Body of pancreas (tissue), 4 donors: ENCODE data around the gene AFF3. TPM values are rescaled to one million over a fixed set of nuclear protein-coding genes. Genes with fewer than 3 reads are reported as not detected.
"Not testable (repeated sequence)": the region's sequence is repeated elsewhere in the genome, so short reads cannot be mapped to it uniquely, and the experiment has no call there.

Experiments
- ATAC-seq: fragments of 150-250 bp; one replicate; pipeline ENCODE4 v1.9.1; 2016
- DNase-seq, 4 donors: peaks; one replicate each; pipeline ENCODE4 v3.0.0-alpha.2; 2019
- H3K27ac ChIP-seq, 4 donors: fragments of 200-600 bp; sonication (generic); 1 replicate in 3 of 4; 2 replicates in 1 of 4; pipeline versions ENCODE4 v1.5.1 to v1.6.1; 2016 to 2019; ENCODE audit warnings: mild to moderate bottlenecking in 1 of 4, mixed read lengths in 1 of 4, moderate library complexity in 1 of 4
- H3K27me3 ChIP-seq, 2 donors: fragments of 200-600 bp; sonication (generic); one replicate each; pipeline ENCODE4 v1.6.0; 2016; ENCODE audit warnings: mild to moderate bottlenecking in 1 of 2
- H3K36me3 ChIP-seq, 2 donors: fragments of 200-600 bp; sonication (generic); replicated peaks in 1 of 2; 2 replicates each; pipeline ENCODE4 v1.5.1; 2016; ENCODE audit warnings: low read depth in 2 of 2; ENCODE audit not compliant: insufficient read depth in 1 of 2
- H3K4me1 ChIP-seq: fragments of 200-600 bp; sonication (generic); one replicate; pipeline ENCODE4 v1.6.0; 2016
- H3K4me3 ChIP-seq, 2 donors: fragments of 200-600 bp; sonication (generic); 1 replicate in 1 of 2; 2 replicates in 1 of 2; pipeline ENCODE4 v1.5.1; 2016 to 2019
- H3K9me3 ChIP-seq, 3 donors: fragments of 200-600 bp; sonication (generic); 1 replicate in 2 of 3; 2 replicates in 1 of 3; pipeline ENCODE4 v1.5.1; 2016
- CTCF ChIP-seq, 7 experiments: fragments of 450-650 bp in 4 of 7; fragments of 200-600 bp in 3 of 7; sonication (generic) in 3 of 7; IDR thresholded peaks; one replicate each; pipeline ENCODE4 v1.5.1; 2016 to 2019; ENCODE audit warnings: antibody characterized with exemption in 7 of 7
- POLR2A ChIP-seq, 3 donors: fragments of 450-650 bp; IDR thresholded peaks; one replicate each; pipeline ENCODE4 v1.6.1; 2016; ENCODE audit warnings: antibody characterized with exemption in 3 of 3, mild to moderate bottlenecking in 2 of 3
- WGBS, 2 donors: methylation state at CpG; one replicate each; pipeline ENCODE4 v1.1.5; 2017; 5-methylcytosine and 5-hydroxymethylcytosine counted together
- intact Hi-C: fragments of 100-400 bp; cut with DNase I; formaldehyde crosslinking; loops from one replicate; pipeline ENCODE4 v1.15.1; 2023
- total RNA-seq, 2 donors: library from RNA; depleted of rRNA; stranded (reverse); fragments of >200 nt; gene quantifications; one replicate each; pipeline ENCODE4 v1.1.0, GENCODE V29; 2016

The AFF3 gene
- total RNA-seq, 2 donors from 2014 or later: 0.52 to 0.99 TPM

DNA sequence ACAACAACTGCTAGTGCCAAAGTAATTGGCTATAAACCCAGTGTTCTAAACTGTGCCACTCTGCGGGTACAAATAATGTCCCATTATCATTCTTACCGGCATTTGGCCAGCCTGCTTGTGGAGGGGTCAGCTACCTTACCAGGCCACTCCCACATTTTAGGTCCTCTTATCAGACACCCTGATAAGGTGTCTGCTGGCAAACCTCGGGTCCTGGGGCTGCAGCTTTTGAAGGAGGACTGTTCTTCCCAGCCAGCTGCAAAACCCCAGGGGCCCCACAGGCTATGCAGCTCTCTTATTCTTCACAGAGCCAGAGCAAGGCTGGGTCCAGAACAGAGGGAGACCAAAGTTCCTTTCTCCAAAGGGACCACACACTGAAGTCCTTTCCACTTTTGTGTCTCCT lies 394.5 kb downstream of the AFF3 start:
- 12 to 13% methylated on average over 3 of the region's 3 CpGs for WGBS, 2 donors
- H3K27ac ChIP-seq: no peak overlapping the region
- H3K36me3 ChIP-seq: no peaks in the 10 kb centered on the region
- intact Hi-C loops: no loop called here
- H3K4me1 ChIP-seq: peaks cover 4% of the 10 kb centered on the region
- DNase-seq (no peak), ATAC-seq (no peak)
- H3K4me3 ChIP-seq: no peak overlapping the region
- H3K9me3 ChIP-seq: no peaks in the 10 kb centered on the region
- no peaks in the 10 kb centered on the region for H3K27me3 ChIP-seq
- no peak for TF ChIP-seq CTCF (IDR thresholded peaks at IDR 0.05)
- TF ChIP-seq POLR2A (IDR thresholded peaks at IDR 0.05): no peak

DNA sequence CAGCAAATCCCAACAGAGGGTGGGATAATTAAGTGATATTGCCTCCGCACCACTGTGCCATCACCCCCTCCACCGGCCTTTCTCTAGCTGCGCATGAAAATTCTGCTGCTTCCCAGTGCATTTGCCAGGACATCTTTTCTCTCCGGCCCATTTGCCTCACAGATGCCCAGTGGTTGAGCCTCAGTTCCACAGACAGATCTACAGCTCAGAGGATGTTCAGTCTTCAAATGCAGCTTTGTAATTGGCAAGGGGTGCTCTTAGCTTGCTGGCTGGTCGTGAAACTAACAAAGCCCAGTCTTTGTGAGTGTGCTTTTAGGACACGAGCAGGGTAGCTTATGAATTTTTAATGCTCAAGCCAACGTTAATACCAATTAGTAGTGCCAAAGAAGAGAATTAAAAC lies 399.2 kb downstream of the AFF3 start:
- WGBS, 2 donors: 79 to 83% methylated on average over 7 of the region's 7 CpGs
- intact Hi-C loops: no loop called here
- ATAC-seq: no peak

DNA sequence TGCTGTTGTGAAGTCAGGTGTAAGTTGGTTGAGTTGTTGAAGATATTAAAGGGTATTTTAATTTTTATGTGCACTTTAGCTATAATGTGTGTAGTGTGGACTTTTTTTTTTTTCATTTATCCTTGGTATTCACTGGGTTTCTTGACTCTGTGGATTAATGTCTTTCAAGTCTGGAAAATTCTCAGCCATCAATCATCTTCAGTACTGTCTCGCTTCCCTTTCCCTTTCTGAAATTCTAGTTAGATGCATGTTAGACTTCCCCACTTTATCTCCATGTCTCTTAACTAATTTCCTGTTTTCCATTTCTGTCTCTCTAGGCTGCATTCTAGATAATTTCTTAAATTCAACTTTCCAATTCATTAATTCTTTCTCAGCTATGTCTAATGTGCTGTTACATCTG lies 404.9 kb downstream of the AFF3 start:
- ATAC-seq (no peak), DNase-seq (no peak)
- Histone ChIP-seq H3K4me1 (no peaks in the 10 kb centered on the region), H3K9me3 (no peaks in the 10 kb centered on the region), H3K36me3 (no peaks in the 10 kb centered on the region), H3K4me3 (no peak overlapping the region), H3K27ac (no peak overlapping the region), H3K27me3 (no peaks in the 10 kb centered on the region)
- TF ChIP-seq CTCF (IDR thresholded peaks at IDR 0.05) (no peak), POLR2A (IDR thresholded peaks at IDR 0.05) (no peak)
- 80 to 93% methylated on average over 1 of the region's 1 CpG for WGBS, 2 donors
- intact Hi-C loops: no loop called here

More for the DNA sequence above, 399.2 kb downstream of the AFF3 start:
- H3K27me3 ChIP-seq: no peaks in the 10 kb centered on the region
- no peaks in the 10 kb centered on the region for H3K9me3 ChIP-seq
- no peaks in the 10 kb centered on the region for H3K36me3 ChIP-seq
- no peak for DNase-seq
- peaks cover 4% of the 10 kb centered on the region for H3K4me1 ChIP-seq
- no peak overlapping the region for H3K27ac ChIP-seq
- H3K4me3 ChIP-seq: no peak overlapping the region
- TF ChIP-seq CTCF (IDR thresholded peaks at IDR 0.05): no peak
- no peak for TF ChIP-seq POLR2A (IDR thresholded peaks at IDR 0.05)

DNA sequence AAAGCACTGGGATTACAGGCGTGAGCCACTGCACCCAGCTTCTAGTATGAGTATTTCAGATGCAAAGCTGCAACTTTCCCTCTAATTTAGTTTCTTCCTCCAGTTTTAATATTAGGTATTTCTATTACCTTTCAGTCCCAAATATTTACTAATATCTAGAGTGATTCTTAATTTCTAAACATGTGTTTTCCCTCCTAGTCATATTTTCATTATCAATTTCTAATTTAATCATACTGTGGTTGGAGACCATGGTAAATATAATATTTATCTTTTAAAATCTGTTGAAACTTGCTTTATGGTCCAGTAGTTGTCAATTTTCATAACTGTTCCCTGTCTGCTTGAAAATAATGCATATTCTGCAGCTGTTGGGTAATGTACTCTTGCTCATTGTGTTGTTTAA lies 406.6 kb downstream of the AFF3 start:
- no peak for ATAC-seq
- WGBS, 2 donors: 63 to 67% methylated on average over 1 of the region's 1 CpG
- Histone ChIP-seq H3K9me3 (no peaks in the 10 kb centered on the region), H3K27ac (no peak overlapping the region), H3K4me3 (no peak overlapping the region), H3K36me3 (no peaks in the 10 kb centered on the region), H3K4me1 (no peaks in the 10 kb centered on the region), H3K27me3 (no peaks in the 10 kb centered on the region)
- intact Hi-C loops: no loop called here
- TF ChIP-seq CTCF (IDR thresholded peaks at IDR 0.05) (no peak), POLR2A (IDR thresholded peaks at IDR 0.05) (no peak)
- no peak for DNase-seq

- DNase-seq, intact Hi-C loops, H3K27me3 ChIP-seq, H3K36me3 ChIP-seq, H3K4me1 ChIP-seq, H3K27ac ChIP-seq, H3K4me3 ChIP-seq, ATAC-seq, H3K9me3 ChIP-seq: not testable (repeated sequence)
- 52 to 61% methylated on average over 8 of the region's 8 CpGs for WGBS, 2 donors
These were observed 407.1 kb downstream of the AFF3 start for GRCh38 chr2:99735314-99735713.
